NCI-H2196 (cell line): ENCODE results near the gene PTPRD.
A peak's percentile ranks its signal among the peaks of the same experiment; 100 is the strongest.
"Not testable (repeated sequence)": the region's sequence is repeated elsewhere in the genome, so short reads cannot be mapped to it uniquely, and the experiment has no call there.

Experiments used
- DNase-seq: peaks from one replicate; lab custom pipeline; 2025; ENCODE audit not compliant: unreplicated experiment; lab: John Stamatoyannopoulos, UW

The PTPRD gene

GRCh38 chr9:9996259-9996658 is 616.5 kb downstream of the PTPRD start:
- no peak for DNase-seq

- DNase-seq = no peak
Measured at GRCh38 chr9:9992936-9993335, 619.9 kb downstream of the PTPRD start.

- DNase-seq = no peak
Measured at GRCh38 chr9:9973062-9973461, 639.7 kb downstream of the PTPRD start.

DNA sequence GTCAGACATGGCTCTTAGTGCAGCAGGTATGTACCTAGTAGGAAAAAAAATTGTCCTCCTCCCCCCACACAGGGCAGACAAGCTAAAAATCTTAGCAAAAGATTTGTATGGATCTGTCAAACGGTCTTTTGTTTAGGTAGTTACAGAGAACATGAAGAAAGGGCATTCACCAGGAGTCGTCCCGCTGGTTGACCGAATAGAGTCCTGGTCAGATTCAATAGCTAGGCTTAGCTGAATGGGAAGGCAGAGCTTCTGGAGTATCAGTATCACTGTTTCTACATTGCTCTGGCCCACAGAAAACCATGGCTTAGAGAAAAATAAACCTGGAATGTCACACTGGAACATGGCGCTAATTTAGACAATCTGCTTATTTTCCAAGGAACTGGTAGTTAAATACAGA is 642.3 kb downstream of the PTPRD start:
- no peak for DNase-seq

DNA sequence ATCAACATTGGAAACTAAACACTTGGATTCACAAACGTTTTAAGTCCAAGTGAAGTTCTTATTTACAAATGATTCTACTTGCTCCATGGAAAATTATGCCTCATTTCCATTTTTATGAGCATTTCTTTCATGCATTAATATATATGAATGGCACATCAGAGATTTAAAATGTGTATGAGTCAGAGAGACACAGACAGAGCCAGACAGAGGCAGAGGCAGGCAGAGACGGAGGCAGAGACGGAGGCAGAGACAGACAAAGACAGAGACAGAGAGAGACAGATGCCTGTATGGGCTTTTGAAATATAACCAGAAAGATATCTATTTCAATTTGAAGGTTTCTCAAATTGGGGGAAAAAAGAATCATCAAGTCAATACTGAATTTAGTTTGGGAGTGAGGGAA is 649.0 kb downstream of the PTPRD start:
- no peak for DNase-seq

DNA sequence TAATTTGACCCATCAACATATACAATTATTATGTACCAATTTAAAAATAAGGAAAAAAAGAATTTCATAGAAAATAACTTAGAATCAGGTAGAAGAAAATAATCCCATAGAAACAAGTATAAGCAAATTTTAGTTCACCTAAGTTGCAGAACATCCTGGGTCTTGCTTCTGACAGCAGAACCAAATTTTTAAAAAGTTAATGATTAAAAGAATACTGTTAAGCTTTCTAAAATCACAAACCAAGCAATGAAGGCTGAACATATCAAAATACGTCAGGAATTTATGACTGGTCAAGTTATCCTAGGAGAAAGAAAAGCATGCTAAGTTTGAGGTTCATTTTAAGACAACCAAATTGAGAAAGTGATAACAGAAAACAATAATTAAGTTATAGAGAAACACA is 650.9 kb downstream of the PTPRD start:
- no peak for DNase-seq

DNA sequence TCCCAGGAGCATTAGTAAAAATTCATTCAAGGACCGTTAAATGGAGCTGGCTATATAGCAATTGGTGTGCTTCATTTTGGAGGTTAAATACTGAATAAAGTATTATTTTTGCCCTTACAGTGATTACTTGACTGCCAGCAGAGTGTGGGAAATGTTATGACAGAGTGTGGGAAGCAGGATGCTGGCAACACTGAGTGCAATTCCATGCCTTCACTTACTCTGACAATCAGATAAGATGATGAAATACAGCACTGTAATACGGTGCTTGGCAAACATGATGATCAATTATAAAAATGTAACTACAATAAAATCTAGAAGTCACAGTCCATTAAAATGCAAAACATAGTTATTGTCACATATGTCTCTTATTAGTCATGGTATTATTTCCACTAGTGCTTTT is 651.3 kb downstream of the PTPRD start:
- DNase-seq = no peak

DNA sequence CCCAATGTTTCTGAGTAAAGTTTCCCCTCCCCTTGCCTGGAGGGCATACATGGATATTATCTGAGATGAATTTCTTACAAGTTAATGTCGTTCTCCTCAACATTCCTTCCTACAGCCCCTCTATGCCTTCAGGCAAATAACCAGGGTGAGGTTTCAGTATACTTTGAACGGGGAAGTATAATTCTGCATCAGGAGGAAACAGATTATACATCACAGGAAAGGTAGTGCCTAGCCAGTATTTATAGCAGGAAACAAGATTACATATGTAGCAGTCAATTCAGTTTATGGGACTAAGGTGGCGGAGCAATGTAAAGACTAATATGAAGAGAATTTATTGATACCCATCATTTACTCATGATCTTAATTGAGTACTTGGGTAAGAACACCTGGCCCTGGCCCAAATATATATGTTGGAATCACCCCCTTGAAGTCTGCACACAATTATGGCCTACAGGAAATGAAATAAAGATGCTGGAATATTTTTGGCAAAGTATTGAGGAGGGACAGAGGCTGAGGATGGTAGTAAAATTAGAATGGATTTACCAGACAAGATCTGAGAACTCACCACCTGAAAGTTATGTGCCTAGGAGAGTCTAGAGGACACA is 661.1 kb downstream of the PTPRD start:
- no peak for DNase-seq

GRCh38 chr9:9950813-9951212 is 662.0 kb downstream of the PTPRD start:
- no peak for DNase-seq

- no peak for DNase-seq
Measured at GRCh38 chr9:9949978-9950377, 662.8 kb downstream of the PTPRD start.

GRCh38 chr9:9949368-9949767 is 663.4 kb downstream of the PTPRD start:
- DNase-seq = no peak

- no peak for DNase-seq
Measured at GRCh38 chr9:9945966-9946365, 666.8 kb downstream of the PTPRD start.

- peak; percentile 80 for DNase-seq
Measured at GRCh38 chr9:9942764-9943424, 669.9 kb downstream of the PTPRD start.

DNA sequence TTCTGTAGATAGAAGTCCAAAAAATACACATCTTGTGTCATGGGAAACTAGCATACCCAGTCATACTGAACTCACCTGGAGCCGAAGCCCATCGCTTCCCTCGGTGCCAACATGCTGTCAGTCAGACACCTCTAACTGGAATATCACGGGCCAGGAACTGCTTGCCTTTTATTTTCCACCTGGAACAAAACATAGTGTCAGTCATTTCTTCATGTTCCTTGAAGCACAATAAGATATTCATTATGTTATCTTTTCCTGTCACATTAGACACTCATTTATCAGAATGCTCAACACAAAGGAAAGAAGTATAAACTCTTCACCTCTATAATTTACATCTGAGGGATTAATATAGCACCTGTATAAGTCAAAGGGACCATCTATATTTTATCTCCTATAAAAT is 674.4 kb downstream of the PTPRD start:
- no peak for DNase-seq

GRCh38 chr9:9931464-9931863 is 681.3 kb downstream of the PTPRD start:
- DNase-seq = not testable (repeated sequence)

DNA sequence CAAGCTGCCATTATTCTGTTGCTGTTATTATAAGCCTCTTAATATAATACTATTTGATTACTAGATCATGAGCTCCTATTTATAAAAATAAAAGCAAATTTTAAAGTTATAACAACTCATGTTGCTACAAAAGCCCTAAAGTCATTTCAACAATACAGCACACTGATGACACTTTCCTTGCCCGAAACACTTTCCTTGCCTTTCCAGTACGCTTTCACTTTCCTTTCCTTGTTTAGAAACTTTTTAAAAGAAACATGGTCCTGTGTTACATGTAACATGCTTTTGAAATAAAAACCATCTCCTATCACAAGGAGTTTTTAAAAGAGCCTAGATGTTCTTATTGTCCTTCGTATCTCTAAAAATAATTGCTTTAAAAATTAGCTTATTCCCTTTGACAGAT is 688.4 kb downstream of the PTPRD start:
- no peak for DNase-seq

- DNase-seq = no peak
Measured at GRCh38 chr9:9921805-9922204, 691.0 kb downstream of the PTPRD start.

DNA sequence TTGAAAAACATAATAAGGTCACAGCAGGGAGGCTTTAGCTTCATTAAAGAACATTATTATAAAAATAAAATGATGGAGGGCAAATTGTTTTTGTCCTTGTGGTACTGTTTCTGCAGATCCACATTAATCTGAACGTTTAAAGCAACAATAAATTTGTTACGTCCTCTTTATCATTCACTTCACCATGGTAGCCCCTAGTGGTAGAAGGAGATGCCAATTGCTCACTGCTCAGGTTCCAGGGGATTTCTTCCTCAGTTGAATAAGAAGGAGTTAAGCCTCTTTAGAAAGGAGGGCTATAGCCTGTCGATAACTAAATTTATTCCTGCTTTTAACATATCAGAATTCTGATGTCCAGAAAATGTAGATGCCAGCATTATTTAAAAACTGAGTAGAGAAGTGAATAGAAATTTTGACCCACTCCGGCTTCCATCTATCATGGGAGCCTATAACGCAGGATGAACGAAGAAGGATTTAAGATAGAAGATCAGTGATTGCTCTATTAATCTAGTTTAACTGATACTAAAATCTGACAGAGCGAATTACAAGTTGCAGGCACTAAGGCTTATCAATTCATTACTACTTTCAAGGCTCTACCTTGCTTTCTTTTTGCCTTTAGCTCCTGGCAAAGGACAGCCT is 692.3 kb downstream of the PTPRD start:
- DNase-seq = no peak

DNA sequence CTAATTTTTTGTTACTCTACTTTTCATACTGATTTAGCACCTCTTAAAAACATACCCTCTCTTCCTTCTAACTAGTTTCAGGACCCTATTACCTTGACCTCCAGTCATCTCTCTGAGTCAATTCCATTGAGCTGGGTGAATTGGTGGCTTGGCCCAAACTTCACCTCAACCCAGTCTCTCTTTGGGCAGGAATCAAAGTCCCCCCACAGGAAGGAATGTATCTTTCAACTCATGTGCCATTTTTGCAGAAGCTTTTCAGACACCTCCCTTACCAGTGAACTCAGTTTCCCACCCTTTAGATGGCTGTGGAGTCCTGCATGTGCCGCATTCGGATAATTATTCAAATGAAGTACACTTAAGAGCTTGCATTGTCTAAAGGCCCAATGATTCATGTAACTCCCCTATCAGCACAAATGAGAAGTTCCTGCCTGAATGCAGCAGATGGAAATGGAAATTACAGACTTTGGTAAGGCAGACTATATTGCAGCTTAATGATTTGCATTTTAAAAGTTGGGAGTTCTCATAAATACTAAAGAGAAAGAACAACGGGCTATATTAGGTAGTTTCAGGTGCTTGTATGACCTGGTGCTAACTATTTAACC is 693.5 kb downstream of the PTPRD start:
- DNase-seq = no peak

DNA sequence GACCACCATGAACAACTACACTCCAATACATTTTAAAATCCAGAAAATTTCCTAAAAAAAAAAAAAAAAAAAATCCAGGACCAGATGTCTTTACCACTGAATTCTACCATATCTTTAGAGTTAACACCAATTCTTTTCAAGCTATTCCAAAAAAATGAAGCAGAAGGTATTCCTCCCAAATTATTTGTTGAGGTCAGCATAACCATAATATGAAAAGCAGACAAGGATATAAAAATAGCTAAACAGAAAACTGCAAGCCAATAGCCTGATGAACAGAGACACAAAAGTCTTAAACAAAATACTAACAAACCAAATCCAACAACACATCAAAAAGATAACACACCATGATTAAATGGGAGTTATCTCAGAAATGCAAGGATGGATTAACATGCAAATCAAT is 695.4 kb downstream of the PTPRD start:
- DNase-seq = no peak

DNA sequence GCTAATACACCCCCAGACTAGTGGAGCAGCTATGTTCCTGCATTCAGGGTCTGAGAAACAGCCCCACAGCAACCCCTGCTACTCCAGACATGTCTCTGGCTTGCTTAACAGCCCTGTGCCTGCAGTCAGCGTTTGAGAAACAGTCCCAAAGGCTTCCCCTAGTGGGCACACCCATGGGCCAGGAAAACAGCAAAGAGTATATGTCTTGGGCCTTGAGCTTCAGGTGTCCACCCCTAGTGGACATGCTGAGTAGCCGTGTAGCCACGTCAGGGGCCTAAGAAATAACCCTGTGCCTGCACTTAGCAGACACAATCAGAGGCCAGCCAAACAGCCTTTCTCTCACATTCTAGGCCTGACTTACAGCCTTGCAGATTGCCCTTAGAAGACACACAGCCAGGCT is 698.6 kb downstream of the PTPRD start:
- no peak for DNase-seq

DNA sequence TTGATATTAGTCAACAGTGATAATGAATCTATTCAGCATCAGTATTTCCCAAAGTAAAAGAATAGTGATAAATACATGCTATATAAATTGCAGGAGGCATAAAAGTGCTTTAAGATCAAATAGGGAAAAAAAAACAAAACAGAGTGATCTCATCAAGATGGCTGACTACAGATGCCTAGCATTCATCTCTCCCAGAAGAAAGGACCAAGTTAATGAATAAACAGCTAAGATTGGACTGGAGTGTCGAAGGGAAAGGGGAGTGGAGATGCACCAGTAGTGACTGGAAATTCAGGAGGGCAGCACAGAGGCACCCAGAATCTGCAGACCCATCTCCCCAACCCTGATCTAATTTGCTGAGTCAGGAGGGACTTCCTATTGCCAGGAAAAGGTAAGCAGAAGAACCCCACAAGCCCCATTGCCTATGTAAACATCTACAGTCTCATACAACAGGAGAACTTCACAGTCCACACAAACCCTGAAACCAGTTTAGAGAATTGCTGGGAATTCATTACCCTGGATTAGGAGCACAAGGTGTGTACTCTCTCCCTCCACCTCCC is 699.4 kb downstream of the PTPRD start:
- no peak for DNase-seq
